ENCODE data around the gene PROK2.

Gene PROK2

GRCh38 chr3:71724171-71724453, 60.8 kb downstream of the PROK2 start:
- no peak for DNase-seq (ENCODE audit: low read depth in 2 of 2)
- H3K4me3 ChIP-seq (replicated peaks in 1 of 2; ENCODE audit: low read depth in 2 of 2, low read length in 2 of 2) = peak overlapping the region; percentile 68 to 69
- no peak for TF ChIP-seq CTCF (IDR thresholded peaks at IDR 0.05; ENCODE audit: low read depth, low read length)

- H3K4me3 ChIP-seq (replicated peaks in 1 of 2; ENCODE audit: low read depth in 2 of 2, low read length in 2 of 2) = no peak overlapping the region
- TF ChIP-seq CTCF (IDR thresholded peaks at IDR 0.05; ENCODE audit: low read depth, low read length) = no peak
- no peak for DNase-seq (ENCODE audit: low read depth in 2 of 2)
Measured at GRCh38 chr3:71723452-71724170, 61.3 kb downstream of the PROK2 start.

- TF ChIP-seq CTCF (IDR thresholded peaks at IDR 0.05; ENCODE audit: low read depth, low read length) = no peak
- DNase-seq (ENCODE audit: low read depth in 2 of 2) = no peak
- no peak overlapping the region for H3K4me3 ChIP-seq (replicated peaks in 1 of 2; ENCODE audit: low read depth in 2 of 2, low read length in 2 of 2)
Measured at GRCh38 chr3:71722693-71723092, 62.3 kb downstream of the PROK2 start.
